Epidermal melanocyte (primary cell): Measurements from ENCODE around the gene C1QTNF9B.

Experiments used
- DNase-seq: peaks from one replicate; pipeline ENCODE4 v3.0.0; 2011; ENCODE audit warnings: low spot score; ENCODE audit not compliant: insufficient read length

C1QTNF9B gene

DNA sequence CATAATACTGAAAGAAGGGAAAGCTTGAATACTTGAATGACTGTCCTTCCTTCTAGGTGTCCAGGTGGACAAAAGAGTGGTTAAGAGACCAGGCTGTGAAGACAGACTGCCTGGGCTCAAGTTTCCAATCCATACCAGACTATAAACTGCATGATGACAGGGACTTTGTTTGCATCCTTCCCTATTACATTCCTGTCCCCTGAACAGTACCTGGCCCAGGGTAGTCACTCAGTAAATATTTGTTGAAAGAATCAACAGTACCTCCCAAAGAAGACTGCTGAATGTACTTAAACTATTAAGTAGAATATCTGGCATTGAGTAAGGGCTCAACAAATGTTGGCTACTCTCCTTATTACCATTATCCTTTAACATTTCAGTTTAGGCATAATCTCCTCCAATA, 37.8 kb downstream of the C1QTNF9B start:
- DNase-seq = no peak

DNA sequence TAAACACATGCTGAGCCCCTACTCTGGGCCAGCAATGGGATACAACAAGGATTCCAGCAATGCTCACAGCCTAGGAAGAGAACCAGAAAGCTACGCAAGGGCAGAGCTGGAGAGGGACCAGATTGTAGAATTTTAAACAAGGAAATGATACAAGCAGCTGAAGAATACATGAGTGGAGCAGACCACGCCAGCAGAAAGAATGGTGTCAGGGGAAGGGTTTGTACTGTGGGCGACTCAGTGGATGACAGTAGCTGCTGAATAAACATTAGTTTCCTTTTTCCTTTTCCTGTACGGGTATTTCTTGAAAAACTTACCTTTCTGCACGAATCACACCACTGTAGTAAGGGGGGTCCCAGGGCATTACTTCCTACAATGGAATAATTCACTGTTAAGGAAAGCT, 38.8 kb downstream of the C1QTNF9B start:
- no peak for DNase-seq

DNA sequence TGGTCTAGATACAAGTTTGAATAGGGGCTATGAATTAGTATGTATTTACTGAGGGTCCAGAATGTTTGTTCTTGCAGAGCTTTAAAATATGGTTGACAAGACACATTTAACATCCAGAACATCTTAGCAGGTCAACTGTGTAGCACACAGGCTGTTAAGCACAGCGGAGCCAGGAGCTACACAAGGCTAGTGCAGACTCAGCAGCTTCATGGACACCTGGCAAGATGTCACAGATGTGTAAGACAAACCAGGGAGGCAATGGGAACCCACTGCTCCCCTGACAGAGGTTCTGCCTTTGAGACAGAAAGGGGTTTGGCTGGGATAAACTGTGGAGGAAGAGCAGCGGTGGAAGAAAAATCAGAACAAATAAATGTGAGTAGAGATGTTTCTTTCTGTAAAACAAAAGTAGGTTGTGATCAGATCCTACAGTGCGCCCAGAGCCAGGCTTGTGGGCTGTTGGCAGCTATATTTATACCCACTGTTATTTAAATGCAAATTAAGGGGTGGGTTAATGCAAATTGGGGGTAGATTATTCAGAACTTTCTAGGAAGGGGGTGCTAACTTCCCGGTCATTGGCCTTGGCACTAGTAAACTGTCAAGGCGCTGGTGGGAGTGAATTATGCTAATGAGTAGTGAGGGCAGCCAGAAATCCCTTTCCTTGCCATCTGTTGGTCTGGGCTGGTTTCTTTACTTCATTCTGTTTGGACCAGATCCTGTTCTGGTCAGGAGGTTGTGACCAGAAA, 41.1 kb downstream of the C1QTNF9B start:
- no peak for DNase-seq

DNA sequence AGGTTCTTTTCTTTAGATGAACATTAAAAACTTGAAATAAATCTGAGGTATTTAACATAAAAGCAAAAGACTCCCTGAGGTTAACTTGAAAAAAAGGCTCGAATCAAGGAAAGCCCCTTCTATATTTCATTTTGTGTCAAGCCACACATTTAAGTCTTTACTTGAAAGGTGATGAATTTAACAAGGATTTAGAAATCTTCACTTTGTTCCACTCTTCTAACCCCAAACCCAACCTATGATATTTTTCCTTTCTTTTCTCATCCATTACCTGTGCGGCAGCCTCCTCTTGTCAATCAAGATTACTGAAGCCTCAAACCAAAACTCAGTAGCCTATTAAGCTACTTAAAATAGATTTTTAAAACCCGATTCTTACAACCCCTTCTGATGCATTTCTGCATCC, 41.9 kb downstream of the C1QTNF9B start:
- no peak for DNase-seq

DNA sequence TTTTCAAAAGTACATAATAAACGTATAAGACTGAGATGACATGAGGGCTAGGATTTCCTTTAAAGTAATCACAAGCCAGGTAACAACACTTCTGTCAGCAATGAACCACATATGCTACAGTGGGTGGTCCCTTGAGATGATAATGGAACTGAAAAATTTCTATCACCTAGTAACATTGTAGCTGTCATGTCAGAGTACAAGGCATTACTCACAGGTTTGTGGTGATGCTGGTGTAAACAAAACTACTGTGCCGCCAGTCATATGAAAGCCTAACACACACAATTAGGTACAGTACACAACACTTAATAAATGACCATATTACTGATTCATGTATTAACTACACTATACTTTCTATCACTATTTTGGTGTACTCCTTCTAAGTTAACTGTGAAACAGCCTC, 45.0 kb downstream of the C1QTNF9B start:
- no peak for DNase-seq

DNA sequence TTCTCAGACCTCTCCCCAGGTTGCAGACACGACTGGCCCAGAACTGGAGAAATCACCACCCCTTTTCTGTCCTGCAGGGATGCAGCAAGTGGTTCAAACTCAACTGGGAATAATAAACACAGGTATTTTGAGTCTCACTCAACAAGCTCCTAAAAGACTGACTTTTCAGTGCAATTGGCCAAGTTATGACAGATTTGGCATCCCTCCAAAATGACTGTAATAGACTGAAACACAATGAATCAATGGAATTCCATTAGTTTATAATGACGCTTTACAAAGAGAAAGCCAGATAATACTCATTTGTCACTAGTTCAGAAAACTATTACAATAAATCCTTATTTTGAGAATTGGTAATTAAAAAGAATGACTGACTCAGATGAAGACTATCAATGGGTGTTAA, 46.2 kb downstream of the C1QTNF9B start:
- DNase-seq = no peak

DNA sequence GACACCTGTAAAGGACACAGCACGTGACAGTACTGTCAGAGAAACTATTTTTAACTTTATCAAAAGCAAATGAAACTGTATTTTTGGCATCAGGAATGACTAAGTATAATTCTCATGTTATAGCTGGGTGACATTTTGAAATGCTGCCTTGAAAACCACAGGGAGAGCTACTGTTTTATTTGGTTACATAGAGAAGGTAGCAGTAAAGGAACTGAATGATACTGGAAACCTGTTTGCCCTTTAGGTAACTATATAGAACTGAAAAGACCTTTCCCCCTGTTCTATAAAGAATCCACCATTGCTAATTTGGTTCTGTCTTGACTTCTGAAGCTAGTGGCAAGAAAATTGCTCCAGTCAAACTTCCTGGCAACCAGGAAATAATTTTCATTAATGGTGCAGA, 47.2 kb downstream of the C1QTNF9B start:
- DNase-seq = no peak

DNA sequence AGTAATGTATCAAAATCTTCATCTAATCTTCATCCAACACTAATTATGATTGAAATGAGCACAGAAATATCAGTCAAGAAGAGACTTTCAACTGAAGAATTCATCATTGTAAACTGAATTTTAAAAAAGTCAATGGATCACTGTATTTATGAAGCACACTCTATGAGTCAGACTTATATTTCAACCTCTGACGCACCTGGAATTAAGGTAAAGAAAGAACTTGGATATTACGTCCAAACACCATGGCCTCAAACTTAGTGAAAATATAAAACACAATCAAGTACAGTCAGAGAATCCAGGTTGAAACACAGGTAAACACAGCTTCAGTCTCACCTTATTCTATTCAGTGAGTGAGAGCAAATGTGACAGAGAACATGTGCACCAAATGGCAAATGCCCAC, 47.6 kb downstream of the C1QTNF9B start:
- no peak for DNase-seq

DNA sequence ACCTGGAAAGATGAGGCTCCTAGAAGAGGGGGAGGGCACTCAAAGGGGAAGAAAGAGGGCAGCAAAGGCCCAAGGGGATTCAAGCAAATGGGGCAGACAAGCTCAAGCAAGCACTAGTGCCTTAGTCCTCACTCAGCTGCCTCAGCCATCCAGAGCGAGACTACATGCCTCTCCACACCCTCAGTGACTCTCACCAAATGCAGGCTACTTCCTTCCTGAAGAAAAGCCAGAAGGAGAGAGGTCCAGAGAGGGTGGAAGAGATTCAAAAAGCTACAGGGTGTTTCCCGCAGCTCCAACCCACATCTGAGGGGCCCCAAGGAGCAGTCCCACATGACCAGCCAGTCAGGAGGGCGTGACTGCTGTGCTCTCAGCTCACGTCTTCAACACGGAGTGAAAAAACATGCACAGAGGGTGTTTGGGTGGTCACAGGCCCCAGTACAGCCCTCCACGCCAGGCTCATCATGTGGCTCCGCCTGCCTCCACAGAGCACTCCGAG, 48.6 kb downstream of the C1QTNF9B start:
- DNase-seq = no peak

DNA sequence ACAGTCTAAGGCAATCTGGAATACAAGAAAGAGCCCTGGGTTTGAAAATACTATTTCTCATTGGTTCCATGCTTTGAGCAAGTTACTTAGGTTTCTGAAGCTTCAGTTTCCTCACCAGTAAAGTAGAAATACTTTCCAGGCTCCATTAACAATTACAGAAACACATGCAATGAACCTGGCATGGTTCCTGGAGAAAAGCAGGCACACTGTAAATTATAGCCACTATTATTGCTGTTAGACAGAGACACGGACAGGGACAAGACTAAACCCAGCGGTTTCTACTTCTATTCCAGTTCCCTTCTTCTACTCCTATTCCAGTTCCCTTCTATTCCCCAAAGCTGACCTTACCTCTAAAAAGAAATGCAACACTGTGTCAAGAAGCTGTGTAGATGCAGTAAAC, 49.3 kb downstream of the C1QTNF9B start:
- DNase-seq = no peak

DNA sequence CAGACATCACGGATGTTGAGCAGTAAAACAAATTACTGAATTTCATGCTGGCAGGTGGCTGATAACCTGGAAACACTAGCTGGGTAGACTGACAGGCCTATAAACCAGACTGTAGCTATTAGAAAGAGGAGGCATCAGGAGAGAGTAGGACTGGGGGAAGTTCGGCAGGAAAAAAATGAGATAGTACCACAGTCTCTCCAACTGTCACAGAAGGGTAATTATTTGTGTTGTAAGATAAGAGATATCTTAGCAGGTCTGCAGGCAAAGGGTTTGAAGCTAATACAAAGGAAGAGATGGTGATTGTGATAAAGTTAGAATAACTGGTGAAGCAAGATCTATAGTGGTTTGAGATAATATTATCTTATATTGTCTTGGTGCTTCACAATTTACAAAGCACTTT, 49.8 kb downstream of the C1QTNF9B start:
- DNase-seq = no peak

DNA sequence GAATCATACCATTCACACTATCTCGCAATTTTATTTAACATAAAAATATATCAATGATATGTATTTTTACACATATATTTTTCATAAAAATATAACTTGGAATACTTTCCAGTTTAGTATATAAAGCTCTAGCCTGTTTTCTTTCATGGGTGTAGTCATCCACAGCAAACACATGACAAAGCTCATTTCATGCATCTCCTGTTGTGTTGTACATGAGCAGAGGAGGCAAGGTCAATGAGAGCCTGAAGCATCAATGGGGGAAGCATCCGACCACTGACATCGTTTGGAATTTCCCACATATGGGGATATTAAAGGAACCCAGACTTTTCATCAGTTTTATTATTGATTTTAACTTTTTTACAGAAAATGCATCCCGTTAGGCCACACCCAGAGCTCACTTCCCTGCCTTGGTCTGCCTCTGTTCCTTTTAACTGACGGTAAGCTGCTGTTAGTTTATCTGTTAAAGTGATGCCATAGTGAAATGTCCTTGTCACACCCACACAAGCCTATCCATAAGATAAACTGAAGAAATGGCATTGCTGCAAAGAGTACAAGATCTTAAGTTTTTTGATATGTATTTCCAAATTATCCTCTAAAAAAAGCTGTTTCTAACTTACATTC, 52.1 kb downstream of the C1QTNF9B start:
- no peak for DNase-seq

DNA sequence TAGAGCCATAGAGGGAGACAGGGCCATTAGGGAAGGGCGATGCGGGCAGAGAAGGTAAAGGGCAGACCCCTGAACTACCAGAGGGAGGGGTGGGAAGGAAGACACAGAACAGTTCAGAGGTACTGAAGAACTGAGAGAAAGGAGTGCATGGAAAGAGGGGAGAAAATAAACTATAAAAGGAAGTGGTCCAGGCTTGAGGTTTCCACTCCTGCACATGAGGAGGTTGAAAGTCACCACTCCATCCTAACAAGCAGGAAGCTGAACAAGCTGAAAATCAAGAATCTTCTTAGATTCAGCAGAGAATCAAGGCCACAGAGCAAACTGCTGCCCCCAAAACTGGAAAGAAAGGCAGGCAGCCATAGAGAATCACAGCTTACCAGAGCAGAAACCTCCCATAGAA, 53.2 kb downstream of the C1QTNF9B start:
- no peak for DNase-seq

DNA sequence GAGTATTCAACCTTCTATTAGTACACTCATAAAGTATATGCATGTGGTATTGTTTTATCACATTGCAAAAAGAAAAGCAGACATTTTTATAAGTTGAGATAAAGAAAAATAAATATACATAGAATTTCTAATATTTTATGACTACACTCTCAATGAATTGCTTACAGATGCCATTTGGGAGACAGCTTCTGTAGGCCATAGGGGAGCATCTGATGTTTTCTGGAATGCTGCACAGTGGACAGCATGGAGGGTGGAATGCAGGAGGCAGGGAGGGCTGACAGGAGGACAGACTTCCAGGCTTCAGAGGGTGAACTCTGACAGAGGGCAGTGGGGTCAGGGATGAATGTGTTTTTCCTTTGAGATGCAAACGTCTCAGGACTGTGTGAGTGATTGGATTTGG, 53.9 kb downstream of the C1QTNF9B start:
- DNase-seq = no peak

DNA sequence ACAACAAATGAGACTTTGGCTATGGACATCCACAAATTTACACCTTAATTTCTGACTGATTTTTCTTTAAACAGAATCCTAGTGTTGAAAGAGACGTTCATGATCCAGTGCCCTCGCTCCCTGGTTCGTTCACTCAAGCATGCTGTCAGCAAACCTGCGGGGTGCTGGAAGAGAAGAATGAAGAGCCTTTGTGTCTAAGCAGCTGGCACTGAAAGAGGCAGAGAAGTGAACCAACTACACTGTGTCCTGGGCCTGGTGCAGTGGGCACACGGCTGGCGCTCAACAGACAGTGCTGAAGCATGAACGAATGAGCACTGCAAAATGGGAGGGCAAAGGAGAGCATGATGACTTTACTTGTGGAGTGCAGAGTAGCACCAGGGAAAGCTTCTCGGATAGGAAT, 54.9 kb downstream of the C1QTNF9B start:
- no peak for DNase-seq
